Esophagus muscularis mucosa (tissue), 3 donors: ENCODE results near the gene TRIM9.

Experiments used
- CTCF ChIP-seq, 3 experiments: fragments of 200-600 bp in 2 of 3; fragments of 450-650 bp in 1 of 3; sonication (generic) in 2 of 3; IDR thresholded peaks; one replicate each; pipeline ENCODE4 v1.5.1; 2017 to 2019; ENCODE audit warnings: antibody characterized with exemption in 3 of 3, mild to moderate bottlenecking in 2 of 3, moderate library complexity in 1 of 3
- EP300 ChIP-seq: sonication (generic); formaldehyde crosslinking; IDR thresholded peaks from one replicate; pipeline ENCODE4 v1.6.1; 2017; ENCODE audit warnings: antibody characterized with exemption

GRCh38 chr14:50985859-50986331 is 109.0 kb downstream of the TRIM9 start:
- no peak for TF ChIP-seq CTCF (IDR thresholded peaks at IDR 0.05)
- TF ChIP-seq EP300: no peak
